ENCODE results near the gene RAB29. TPM values are rescaled to one million over a fixed set of nuclear protein-coding genes. Genes with fewer than 3 reads are reported as not detected.
A peak's percentile ranks its signal among the peaks of the same experiment; 100 is the strongest.

RAB29 gene
- total and polyA plus RNA-seq, 9 of the 15 experiments (the other 6 are each of a cell fraction or from before 2014, with no cell fraction given): 6.3 to 17.6 (median 8.0) TPM

- no peak for TF ChIP-seq MAZ (CRISPR knock-in tag; conservative IDR thresholded peaks at IDR 0.05 in 1 of 2, IDR thresholded peaks at IDR 0.05 in 1 of 2)
- TF ChIP-seq ZNF274 (IDR thresholded peaks at IDR 0.05; ENCODE audit: borderline replicate concordance, low read depth, low read length): no peak
- TF ChIP-seq NONO (IDR thresholded peaks at IDR 0.05; ENCODE audit: low read depth in 2 of 2, low read length in 1 of 2): no peak
- no peak for TF ChIP-seq CREB1 (IDR thresholded peaks at IDR 0.05)
- TF ChIP-seq CREB1 (CRISPR knock-in tag; IDR thresholded peaks at IDR 0.05): no peak
- no peak for TF ChIP-seq HNRNPUL1 (IDR thresholded peaks at IDR 0.05; ENCODE audit: low read length)
- TF ChIP-seq RHOXF2B (CRISPR knock-in tag; conservative IDR thresholded peaks at IDR 0.05): no peak
- TF ChIP-seq RBM17 (IDR thresholded peaks at IDR 0.05; ENCODE audit: borderline replicate concordance, low read depth, low read length): no peak
- no peak for TF ChIP-seq ZNF586 (CRISPR knock-in tag; conservative IDR thresholded peaks at IDR 0.05)
- TF ChIP-seq PHF8 (IDR thresholded peaks at IDR 0.05; ENCODE audit: borderline replicate concordance, low read length): no peak; the same call in 1 of the 2 replicates
- no peak for TF ChIP-seq ZNF77 (CRISPR knock-in tag; IDR thresholded peaks at IDR 0.05)
- no peak for TF ChIP-seq ZNF408 (CRISPR knock-in tag; IDR thresholded peaks at IDR 0.05; ENCODE audit: low read depth)
- peak; percentile 77; the same call in 1 of the 2 replicates for TF ChIP-seq POLR2AphosphoS5 (IDR thresholded peaks at IDR 0.05; ENCODE audit: control insufficient read depth, insufficient read depth, low read depth, low read length)
- TF ChIP-seq NFIX (CRISPR knock-in tag; IDR thresholded peaks at IDR 0.05; ENCODE audit: low read depth): no peak
- TF ChIP-seq ZNF197 (CRISPR knock-in tag; IDR thresholded peaks at IDR 0.05; ENCODE audit: low read depth): no peak
- no peak for TF ChIP-seq ZFPM2 (CRISPR knock-in tag; IDR thresholded peaks at IDR 0.05)
- no peak for TF ChIP-seq ZNF778 (CRISPR knock-in tag; IDR thresholded peaks at IDR 0.05)
- TF ChIP-seq ZNF449 (CRISPR knock-in tag; IDR thresholded peaks at IDR 0.05): no peak
- TF ChIP-seq NCOA6 (IDR thresholded peaks at IDR 0.05): no peak
- no peak for TF ChIP-seq POLR2G (IDR thresholded peaks at IDR 0.05; ENCODE audit: low read depth, low read length)
- no peak for TF ChIP-seq TAF15 (IDR thresholded peaks at IDR 0.05; ENCODE audit: low read depth, low read length)
- no peak for TF ChIP-seq SMC3 (conservative IDR thresholded peaks at IDR 0.05; ENCODE audit: insufficient read depth, low read depth, low read length)
- no peak for TF ChIP-seq ZNF740 (CRISPR knock-in tag; IDR thresholded peaks at IDR 0.05)
- TF ChIP-seq ZNF740 (tag; IDR thresholded peaks at IDR 0.05): no peak
- peak; percentile 90 for TF ChIP-seq CBFA2T3 (IDR thresholded peaks at IDR 0.05)
- no peak for TF ChIP-seq NR2F6 (CRISPR knock-in tag; IDR thresholded peaks at IDR 0.05)
- TF ChIP-seq CXXC5 (CRISPR knock-in tag; IDR thresholded peaks at IDR 0.05): no peak
- no peak for TF ChIP-seq KDM4B (IDR thresholded peaks at IDR 0.05; ENCODE audit: borderline replicate concordance in 2 of 2, low read depth in 1 of 2)
- TF ChIP-seq EGR1 (conservative IDR thresholded peaks at IDR 0.05): peak; percentile 73
- peak in 1 of 2 experiments; percentile 60; a peak in 2 of 4 replicates for TF ChIP-seq HDAC1 (IDR thresholded peaks at IDR 0.05)
Measured at GRCh38 chr1:205811660-205812059, 36.4 kb upstream of the RAB29 start (continued).

Measured in K562 (cell line).